ELF-1 (cell line): Measurements from ENCODE around the gene CCDC30.
A peak's percentile ranks its signal among the peaks of the same experiment; 100 is the strongest.
"Not testable (repeated sequence)": the region's sequence is repeated elsewhere in the genome, so short reads cannot be mapped to it uniquely, and the experiment has no call there.

Experiments used
- DNase-seq: peaks from one replicate; pipeline ENCODE4 v3.0.0-alpha.2; 2016; ENCODE audit warnings: low read depth, low spot score

CCDC30 gene

DNA sequence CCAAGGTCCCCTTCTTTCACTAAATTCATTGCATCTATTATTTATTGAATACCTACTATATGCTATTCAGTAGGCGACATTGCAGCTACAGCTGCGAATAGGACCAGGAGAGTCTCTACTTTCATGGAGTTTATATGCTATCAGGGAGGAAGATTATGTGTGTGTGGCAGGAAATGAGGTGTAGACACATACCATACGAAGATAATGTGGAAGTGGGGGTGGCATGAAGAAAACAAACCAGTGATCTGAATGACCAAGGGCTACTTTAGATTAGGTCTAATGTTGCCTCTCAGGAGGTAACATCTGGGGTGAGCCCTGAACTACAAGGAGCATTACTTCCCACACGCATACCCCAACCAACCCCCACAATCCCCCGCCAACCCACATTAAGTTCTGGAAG is 194.1 kb downstream of the CCDC30 start:
- no peak for DNase-seq

- DNase-seq: peak; percentile 96
These were observed 195.1 kb downstream of the CCDC30 start, which contains the start of gene PPIH for GRCh38 chr1:42657981-42658876. TSS of gene PPIH (plus strand) at chr1:42658423. CDS start at chr1:42658447, 24 bp downstream.

- no peak for DNase-seq
These were observed 195.8 kb downstream of the CCDC30 start for GRCh38 chr1:42658877-42659337.

- no peak for DNase-seq
These were observed 197.9 kb downstream of the CCDC30 start for GRCh38 chr1:42660907-42661500.

GRCh38 chr1:42669936-42670335 is 206.8 kb downstream of the CCDC30 start:
- DNase-seq: no peak

GRCh38 chr1:42670425-42670824 is 207.3 kb downstream of the CCDC30 start:
- DNase-seq: no peak

- no peak for DNase-seq
These were observed 211.1 kb downstream of the CCDC30 start for GRCh38 chr1:42674214-42674613.

GRCh38 chr1:42674682-42675081 is 211.6 kb downstream of the CCDC30 start:
- no peak for DNase-seq

DNA sequence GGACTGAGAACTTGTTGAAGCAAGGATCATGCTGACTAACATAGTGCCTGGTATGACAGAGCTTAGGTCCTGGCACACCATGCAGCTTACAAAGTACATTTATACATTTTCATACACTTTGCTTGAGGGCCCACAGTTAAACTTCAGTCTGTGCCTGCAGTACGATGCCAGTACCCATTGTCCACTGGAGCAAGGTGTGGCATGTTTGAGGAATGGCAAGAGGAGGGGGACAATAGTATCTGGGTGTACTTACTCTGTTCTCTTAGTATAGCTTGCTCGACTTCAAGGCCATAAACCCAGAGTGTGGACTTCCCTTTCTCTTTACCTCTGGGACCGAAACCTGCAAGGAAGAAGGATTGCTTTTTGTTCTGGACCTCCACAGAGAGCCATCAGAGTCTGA is 212.4 kb downstream of the CCDC30 start:
- no peak for DNase-seq

- DNase-seq: no peak
These were observed 213.5 kb downstream of the CCDC30 start for GRCh38 chr1:42676534-42677087.

GRCh38 chr1:42679364-42679983 is 216.4 kb downstream of the CCDC30 start:
- no peak for DNase-seq

DNA sequence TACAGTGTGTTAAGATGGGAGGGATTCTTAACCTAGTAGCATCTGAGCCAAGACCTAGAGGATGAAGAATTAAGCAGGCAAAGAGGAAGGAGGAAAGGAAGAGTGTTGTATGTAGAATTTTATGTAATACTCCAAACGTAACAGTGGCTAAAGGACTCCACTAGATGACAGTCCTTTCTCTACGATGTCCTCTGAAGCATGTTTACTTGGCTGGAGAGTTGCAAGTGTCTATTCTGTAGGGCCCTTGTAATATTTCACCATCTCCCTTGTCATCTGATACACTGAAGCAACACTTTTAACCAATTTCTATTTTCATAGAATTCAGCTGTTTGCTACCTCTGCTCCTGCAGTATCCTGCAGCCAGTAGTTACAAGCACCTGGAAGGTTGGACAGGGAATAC is 217.0 kb downstream of the CCDC30 start:
- DNase-seq: no peak

GRCh38 chr1:42680921-42681683 is 218.0 kb downstream of the CCDC30 start:
- no peak for DNase-seq

DNA sequence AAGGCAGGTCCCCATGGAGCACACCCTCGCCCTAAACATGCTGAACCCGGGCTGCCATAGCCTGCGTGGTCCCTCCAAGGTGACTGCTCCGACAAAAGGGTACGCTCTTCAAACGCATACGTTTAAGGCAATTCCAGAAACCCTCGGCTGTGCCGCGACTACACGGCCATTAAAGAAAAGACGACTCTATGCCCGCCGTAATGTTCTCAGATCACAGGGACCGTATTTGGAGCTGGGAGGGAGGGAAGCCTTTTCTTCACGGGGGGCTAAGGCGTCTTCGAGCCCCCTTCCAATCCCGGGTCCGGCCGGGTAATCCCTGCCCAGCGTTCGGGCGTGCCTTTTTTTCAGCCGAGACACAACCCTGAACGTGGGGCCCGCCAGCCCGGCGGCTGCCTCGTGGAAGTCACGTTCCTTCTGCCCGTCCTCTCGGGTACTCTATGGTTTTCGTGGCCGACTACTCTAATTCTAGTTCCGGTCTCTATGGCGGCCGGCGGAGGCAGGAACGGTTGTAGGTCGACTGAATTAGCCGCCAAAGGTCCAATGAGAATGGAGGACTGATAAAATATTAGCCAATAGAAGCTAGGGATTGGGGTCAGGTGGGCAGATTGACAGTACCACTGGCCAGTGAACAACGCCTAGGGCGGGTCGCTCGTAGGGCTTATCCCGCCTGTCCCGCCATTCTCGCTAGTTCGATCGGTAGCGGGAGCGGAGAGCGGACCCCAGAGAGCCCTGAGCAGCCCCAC is 218.8 kb downstream of the CCDC30 start, which contains the start of gene YBX1:
YBX1 (plus strand) TSS at position 678 of the 743 bp plus-strand sequence. CDS start 148 bp downstream, outside the sequence.
- DNase-seq: peak; percentile 99

DNA sequence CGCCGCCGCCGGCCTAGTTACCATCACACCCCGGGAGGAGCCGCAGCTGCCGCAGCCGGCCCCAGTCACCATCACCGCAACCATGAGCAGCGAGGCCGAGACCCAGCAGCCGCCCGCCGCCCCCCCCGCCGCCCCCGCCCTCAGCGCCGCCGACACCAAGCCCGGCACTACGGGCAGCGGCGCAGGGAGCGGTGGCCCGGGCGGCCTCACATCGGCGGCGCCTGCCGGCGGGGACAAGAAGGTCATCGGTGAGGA is 219.3 kb downstream of the CCDC30 start:
- DNase-seq: not testable (repeated sequence)

- peak; percentile 49 for DNase-seq
These were observed 219.8 kb downstream of the CCDC30 start for GRCh38 chr1:42682739-42683531.

- DNase-seq: peak; percentile 32
These were observed 221.1 kb downstream of the CCDC30 start for GRCh38 chr1:42684139-42684538.

- no peak for DNase-seq
These were observed 223.3 kb downstream of the CCDC30 start for GRCh38 chr1:42686418-42686817.

DNA sequence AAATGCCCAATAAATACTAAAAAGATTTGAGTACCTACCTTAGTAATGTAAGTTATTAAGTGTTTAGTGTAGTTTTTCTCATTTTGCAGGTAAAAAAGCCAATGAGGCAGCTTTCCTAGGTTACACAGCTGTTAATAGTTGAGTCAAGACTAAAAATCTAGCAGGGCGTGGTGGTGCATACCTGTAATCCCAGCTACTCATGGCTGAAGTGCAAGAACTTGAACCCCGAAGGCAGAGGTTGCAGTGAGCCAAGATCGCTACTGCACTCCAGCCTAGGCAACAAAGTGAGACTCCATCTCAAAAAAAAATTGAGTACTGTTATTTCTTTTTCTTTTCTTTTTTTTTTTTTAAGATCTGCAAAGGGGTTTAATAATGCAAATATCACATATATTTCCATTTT is 226.8 kb downstream of the CCDC30 start:
- DNase-seq: no peak
